Mesendoderm (in vitro differentiated cells): ENCODE results near the gene NKG7.

Experiments
- DNase-seq: peaks from one replicate; pipeline ENCODE4 v3.0.0; 2013
- H2AK5ac ChIP-seq: 2 replicates; pipeline ENCODE4 v1.6.1; 2013; ENCODE audit warnings: low read length, inconsistent platforms
- H2BK120ac ChIP-seq: 2 replicates; pipeline ENCODE4 v1.6.1; 2013; ENCODE audit warnings: low read depth, mild to moderate bottlenecking, low read length, moderate library complexity, mixed read lengths
- H2BK15ac ChIP-seq: replicated peaks from 2 replicates; pipeline ENCODE4 v1.6.1; 2013; ENCODE audit warnings: low read depth, mild to moderate bottlenecking, moderate library complexity
- H2BK5ac ChIP-seq: 2 replicates; pipeline ENCODE4 v1.6.1; 2013; ENCODE audit warnings: low read length, inconsistent platforms
- H3K18ac ChIP-seq: 2 replicates; pipeline ENCODE4 v1.6.1; 2013; ENCODE audit warnings: mild to moderate bottlenecking, low read length, mixed read lengths
- H3K23ac ChIP-seq: one replicate; pipeline ENCODE4 v1.6.1; 2013; ENCODE audit warnings: low read length
- H3K27ac ChIP-seq: 2 replicates; pipeline ENCODE4 v1.5.1; 2013; ENCODE audit warnings: low read depth, mild to moderate bottlenecking, inconsistent platforms, low read length, moderate library complexity
- H3K27me3 ChIP-seq: 2 replicates; pipeline ENCODE4 v1.6.1; 2013; ENCODE audit warnings: low read length, control low read depth, mild to moderate bottlenecking, inconsistent platforms; ENCODE audit not compliant: insufficient read depth, poor library complexity
- H3K36me3 ChIP-seq: 2 replicates; pipeline ENCODE4 v1.6.1; 2013; ENCODE audit warnings: low read length, inconsistent platforms; ENCODE audit not compliant: control insufficient read depth, insufficient read depth
- H3K4ac ChIP-seq: one replicate; pipeline ENCODE4 v1.6.1; 2013; ENCODE audit warnings: low read depth, mild to moderate bottlenecking, low read length, moderate library complexity
- H3K4me1 ChIP-seq: 2 replicates; pipeline ENCODE4 v1.6.1; 2013; ENCODE audit warnings: low read depth, low read length, inconsistent platforms; ENCODE audit not compliant: control insufficient read depth
- H3K4me2 ChIP-seq: 2 replicates; pipeline ENCODE4 v1.6.1; 2013; ENCODE audit warnings: low read length
- H3K4me3 ChIP-seq: 2 replicates; pipeline ENCODE4 v1.5.1; 2013; ENCODE audit warnings: mild to moderate bottlenecking, low read length
- H3K56ac ChIP-seq: one replicate; pipeline ENCODE4 v1.6.1; 2013; ENCODE audit warnings: low read length
- H3K79me1 ChIP-seq: 2 replicates; pipeline ENCODE4 v1.6.1; 2013; ENCODE audit warnings: low read length, inconsistent platforms
- H3K79me2 ChIP-seq: 2 replicates; pipeline ENCODE4 v1.6.1; 2013; ENCODE audit warnings: mild to moderate bottlenecking, low read length; ENCODE audit not compliant: control insufficient read depth, insufficient read depth
- H3K9ac ChIP-seq: 2 replicates; pipeline ENCODE4 v1.6.1; 2013; ENCODE audit warnings: low read length, inconsistent platforms
- H4K5ac ChIP-seq: one replicate; pipeline ENCODE4 v1.6.1; 2013; ENCODE audit warnings: low read length
- H4K8ac ChIP-seq: one replicate; pipeline ENCODE4 v1.6.1; 2013; ENCODE audit warnings: low read depth, mild to moderate bottlenecking, control low read depth, low read length, moderate library complexity
- WGBS: extraction: QIAGEN DNeasy Blood & Tissue Kit; methylation state at CpG from one replicate; pipeline ENCODE4 v1.1.7; 2013; ENCODE audit warnings: low lambda C conversion rate, missing lambda C conversion rate; ENCODE audit not compliant: insufficient coverage; ENCODE audit errors: extremely low coverage; 5-methylcytosine and 5-hydroxymethylcytosine counted together

NKG7 gene

DNA sequence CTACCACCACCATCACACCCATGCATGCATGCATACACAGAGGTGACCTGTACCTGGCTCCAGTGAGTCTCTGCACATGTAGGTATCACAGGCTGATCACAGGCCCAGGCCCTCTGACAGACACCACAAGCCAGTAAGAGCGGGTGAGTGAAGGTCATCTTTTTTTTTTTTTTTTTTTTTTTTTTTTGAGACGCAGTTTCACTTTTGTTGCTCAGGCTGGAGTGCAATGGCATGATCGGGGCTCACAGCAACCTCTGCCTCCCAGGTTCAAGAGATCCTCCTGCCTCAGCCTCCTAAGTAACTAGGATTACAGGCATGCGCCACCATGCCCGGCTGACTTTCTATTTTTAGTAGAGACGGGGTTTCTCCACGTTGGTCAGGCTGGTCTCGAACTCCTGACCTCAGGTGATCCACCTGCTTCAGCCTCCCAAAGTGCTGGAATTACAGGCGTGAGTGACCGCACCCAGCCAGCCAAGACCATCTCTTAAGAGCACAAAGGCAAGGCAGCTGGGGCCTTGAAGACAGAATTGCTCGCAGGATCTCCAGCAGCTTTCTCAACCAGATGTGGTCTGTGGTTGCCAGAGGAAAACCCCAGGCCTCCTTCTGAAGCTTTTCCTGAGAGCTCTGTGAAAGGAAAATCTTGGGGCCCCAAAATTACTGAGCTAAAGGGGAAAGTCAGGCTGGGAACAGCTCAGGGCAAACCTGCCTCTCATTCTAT, 3.2 kb upstream of the NKG7 start:
- Histone ChIP-seq H3K23ac (no peak overlapping the region), H3K4ac (no peak overlapping the region), H3K9ac (no peak overlapping the region), H3K4me3 (no peak overlapping the region), H2BK120ac (no peak overlapping the region), H3K79me2 (no peaks in the 10 kb centered on the region), H3K4me1 (no peaks in the 10 kb centered on the region), H2BK5ac (no peak overlapping the region), H2AK5ac (no peak overlapping the region), H4K5ac (no peak overlapping the region), H3K36me3 (no peaks in the 10 kb centered on the region), H3K4me2 (no peak overlapping the region), H3K27ac (no peak overlapping the region), H3K56ac (no peak overlapping the region), H3K27me3 (no peaks in the 10 kb centered on the region), H2BK15ac (no peak overlapping the region), H3K18ac (no peak overlapping the region), H3K79me1 (no peaks in the 10 kb centered on the region), H4K8ac (no peak overlapping the region)
- no CpG with 5 or more reads among the region's 11 CpGs for WGBS
- DNase-seq: no peak

DNA sequence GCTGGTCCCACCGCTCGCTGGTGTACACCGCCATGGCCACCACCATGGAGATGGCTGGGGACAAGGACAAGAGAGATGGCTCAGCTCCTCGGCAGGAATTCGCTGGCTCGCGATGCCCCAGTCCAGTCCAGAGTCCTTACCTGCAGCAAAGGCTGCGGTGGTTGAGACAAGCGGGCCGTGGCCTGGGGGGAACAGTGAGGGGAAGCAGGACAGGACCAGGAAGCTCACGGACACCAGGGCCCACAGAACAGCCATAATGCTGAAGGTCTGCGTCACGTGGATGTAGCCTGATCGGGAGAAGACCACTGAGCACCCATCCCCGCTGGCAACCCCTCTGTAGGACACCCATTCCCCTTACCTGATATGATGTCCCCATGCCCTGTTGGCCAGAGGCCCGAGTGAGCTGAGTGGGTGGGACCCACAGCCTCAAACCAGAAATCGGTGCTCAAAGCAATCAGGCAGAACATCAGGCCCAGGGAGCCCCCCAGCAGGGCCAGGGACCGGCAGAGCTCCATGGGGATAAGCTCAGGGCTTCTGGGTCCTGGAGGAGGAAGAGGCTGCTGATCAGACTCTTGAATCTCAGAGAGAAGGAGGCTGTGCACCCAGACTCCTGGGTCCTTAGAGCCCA, 319 bp downstream of the NKG7 start:
- H3K27me3 ChIP-seq: no peaks in the 10 kb centered on the region
- H3K36me3 ChIP-seq: no peaks in the 10 kb centered on the region
- WGBS: no CpG with 5 or more reads among the region's 18 CpGs
- H3K9ac ChIP-seq: no peak overlapping the region
- H4K5ac ChIP-seq: no peak overlapping the region
- H2BK15ac ChIP-seq: no peak overlapping the region
- H2BK5ac ChIP-seq: no peak overlapping the region
- no peak overlapping the region for H3K23ac ChIP-seq
- peak overlapping the region; percentile 5 for H3K56ac ChIP-seq
- H3K27ac ChIP-seq: no peak overlapping the region
- no peak overlapping the region for H3K4me2 ChIP-seq
- no peaks in the 10 kb centered on the region for H3K79me2 ChIP-seq
- no peak overlapping the region for H3K4me3 ChIP-seq
- no peak for DNase-seq
- H3K4ac ChIP-seq: no peak overlapping the region
- H3K18ac ChIP-seq: no peak overlapping the region
- no peak overlapping the region for H4K8ac ChIP-seq
- no peak overlapping the region for H2AK5ac ChIP-seq
- no peak overlapping the region for H2BK120ac ChIP-seq
- peaks cover 2% of the 10 kb centered on the region for H3K79me1 ChIP-seq
- peaks cover 6% of the 10 kb centered on the region for H3K4me1 ChIP-seq

DNA sequence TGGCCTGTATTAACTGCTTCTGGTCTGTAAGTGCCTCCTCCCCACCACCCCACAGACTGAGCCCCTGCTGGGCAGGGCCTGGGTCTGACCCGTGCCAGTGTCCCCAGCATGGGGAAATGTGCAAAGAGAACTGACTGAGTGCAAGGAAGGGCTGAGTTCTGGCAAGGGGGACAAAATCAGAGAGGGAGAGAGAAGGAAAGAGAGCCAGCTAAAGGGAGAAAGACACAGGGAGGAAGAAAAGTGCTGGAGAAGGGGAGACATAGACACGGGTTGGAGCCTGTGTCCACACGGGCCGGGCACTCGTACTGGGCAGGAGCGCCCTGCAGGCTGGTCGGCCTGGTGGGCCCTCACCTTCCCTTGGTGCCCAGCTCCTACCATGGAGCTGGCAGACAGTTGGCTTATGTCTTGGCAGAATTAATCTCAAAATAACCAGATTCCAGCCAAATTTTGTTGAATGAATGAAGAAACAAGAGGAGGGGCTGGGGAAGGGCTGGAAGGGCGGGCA, 1.2 kb downstream of the NKG7 start:
- Histone ChIP-seq H2BK15ac (no peak overlapping the region), H3K79me2 (no peaks in the 10 kb centered on the region), H3K4me1 (peaks cover 6% of the 10 kb centered on the region), H4K8ac (no peak overlapping the region), H2AK5ac (no peak overlapping the region), H3K23ac (no peak overlapping the region), H2BK120ac (no peak overlapping the region), H3K4me3 (no peak overlapping the region), H2BK5ac (no peak overlapping the region), H3K9ac (no peak overlapping the region), H4K5ac (no peak overlapping the region), H3K27ac (no peak overlapping the region), H3K56ac (no peak overlapping the region), H3K36me3 (no peaks in the 10 kb centered on the region), H3K4me2 (no peak overlapping the region), H3K27me3 (no peaks in the 10 kb centered on the region), H3K4ac (no peak overlapping the region), H3K79me1 (peaks cover 2% of the 10 kb centered on the region), H3K18ac (no peak overlapping the region)
- WGBS: no CpG with 5 or more reads among the region's 8 CpGs
- no peak for DNase-seq

DNA sequence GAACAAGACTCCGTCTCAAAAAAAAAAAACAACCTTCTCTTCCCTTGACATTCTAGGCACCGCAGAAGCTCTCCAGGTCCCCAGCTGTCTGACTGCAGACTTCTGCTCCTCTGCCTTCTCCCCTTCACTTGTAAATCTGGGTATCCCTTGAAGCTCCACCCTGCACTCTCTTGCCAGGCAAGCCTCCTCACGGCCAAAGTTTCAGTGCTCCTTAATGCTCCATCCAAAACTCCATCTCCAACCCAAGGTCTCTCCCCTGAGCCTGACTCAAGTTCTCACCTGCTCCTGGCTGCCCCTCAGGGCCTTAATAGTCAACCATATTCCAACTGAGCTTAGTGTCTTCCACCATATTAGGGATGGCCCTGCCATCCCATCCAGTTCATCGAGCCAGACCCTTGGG, 2.2 kb downstream of the NKG7 start:
- Histone ChIP-seq H3K79me1 (peaks cover 2% of the 10 kb centered on the region), H3K4me3 (no peak overlapping the region), H3K18ac (no peak overlapping the region), H2BK15ac (no peak overlapping the region), H3K27me3 (no peaks in the 10 kb centered on the region), H3K23ac (no peak overlapping the region), H3K9ac (no peak overlapping the region), H4K5ac (no peak overlapping the region), H3K4me2 (no peak overlapping the region), H3K4ac (no peak overlapping the region), H2BK120ac (no peak overlapping the region), H3K4me1 (peaks cover 7% of the 10 kb centered on the region), H4K8ac (no peak overlapping the region), H3K79me2 (no peaks in the 10 kb centered on the region), H2BK5ac (no peak overlapping the region), H3K27ac (no peak overlapping the region), H2AK5ac (no peak overlapping the region), H3K56ac (no peak overlapping the region), H3K36me3 (no peaks in the 10 kb centered on the region)
- no CpG with 5 or more reads among the region's 4 CpGs for WGBS
- DNase-seq: no peak

DNA sequence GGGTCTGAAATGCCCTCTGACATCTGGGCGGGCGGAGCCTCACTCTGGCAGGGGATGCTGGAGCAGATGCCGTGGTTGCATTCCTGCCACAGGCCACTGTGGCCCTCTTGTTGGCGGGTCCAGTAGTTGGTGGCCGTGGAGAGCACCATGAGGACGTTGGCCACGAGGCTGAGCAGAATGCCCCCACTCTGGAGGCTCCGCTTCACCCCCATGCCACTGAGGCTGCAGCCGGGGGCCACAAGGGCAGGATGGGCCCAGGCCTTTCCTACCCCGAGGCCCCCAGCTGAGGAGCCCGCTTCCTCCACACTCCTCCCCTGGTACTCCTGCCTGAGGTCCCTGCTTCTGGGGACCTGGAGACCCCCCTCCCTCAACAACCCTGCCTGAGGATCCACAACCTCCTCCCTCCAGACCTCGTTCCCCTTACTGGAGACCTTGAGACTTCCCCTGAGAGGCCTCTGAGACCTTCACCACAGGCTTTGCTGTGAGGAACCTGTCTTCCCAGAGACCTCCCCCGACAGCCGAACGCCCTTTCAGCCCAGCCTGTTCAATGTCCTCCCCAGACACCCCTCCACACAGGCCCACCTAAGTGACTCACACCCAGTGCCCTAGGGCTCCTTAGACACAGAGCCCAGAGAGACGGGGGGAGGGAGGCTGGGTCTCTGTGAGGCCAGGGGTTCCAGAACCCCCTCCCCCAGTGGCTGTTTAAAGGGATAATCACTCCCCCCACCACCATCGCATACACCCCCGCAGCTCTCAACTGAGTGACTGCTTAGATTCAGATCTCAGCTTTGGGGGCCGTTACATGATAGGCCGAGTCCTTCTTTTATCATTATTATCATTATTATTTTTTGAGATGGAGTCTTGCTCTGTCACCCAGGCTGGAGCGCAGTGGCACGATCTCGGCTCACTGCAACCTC, 3.8 kb downstream of the NKG7 start, which contains the start of gene CLDND2:
Gene CLDND2 (minus strand): TSS at position 638 of the 917 bp plus-strand sequence. CDS start 426 bp downstream, at position 212.
- Histone ChIP-seq H2BK5ac (peak within 1 kb of the TSS; percentile 98), H2BK15ac (no peak within 1 kb of the TSS), H3K4me1 (peaks cover 11% of the 10 kb centered on the region), H3K27ac (peak within 1 kb of the TSS; percentile 21), H4K5ac (no peak within 1 kb of the TSS), H3K4me2 (peak within 1 kb of the TSS; percentile 85), H3K4ac (peak within 1 kb of the TSS; percentile 56), H3K18ac (peak within 1 kb of the TSS; percentile 15), H3K4me3 (peak within 1 kb of the TSS; percentile 65), H2BK120ac (no peak within 1 kb of the TSS), H3K79me1 (peaks cover 4% of the 10 kb centered on the region), H3K79me2 (no peaks in the 10 kb centered on the region), H2AK5ac (peak within 1 kb of the TSS; percentile 78), H4K8ac (no peak within 1 kb of the TSS), H3K36me3 (no peaks in the 10 kb centered on the region), H3K23ac (peak within 1 kb of the TSS; percentile 94), H3K9ac (peak within 1 kb of the TSS; percentile 97), H3K56ac (peak within 1 kb of the TSS; percentile 100), H3K27me3 (no peaks in the 10 kb centered on the region)
- DNase-seq: peak; percentile 36
- no CpG with 5 or more reads among the region's 23 CpGs for WGBS
